GM06990 (cell line): ENCODE measurements around the gene FOXK1.

Experiments used
- DNase-seq: peaks from one replicate; pipeline ENCODE4 v3.0.0-alpha.2; 2011; ENCODE audit not compliant: insufficient read length; ENCODE audit errors: extremely low read depth
- H3K27me3 ChIP-seq: replicated peaks from 2 replicates; pipeline ENCODE4 v1.6.0; 2011; ENCODE audit warnings: low read length; ENCODE audit not compliant: control insufficient read depth, insufficient read depth
- H3K36me3 ChIP-seq: 2 replicates; pipeline ENCODE4 v1.5.1; 2011; ENCODE audit warnings: low read length; ENCODE audit not compliant: control insufficient read depth, insufficient read depth
- H3K4me3 ChIP-seq: replicated peaks from 2 replicates; pipeline ENCODE4 v1.5.1; 2011; ENCODE audit warnings: low read depth, mild to moderate bottlenecking, control low read depth, low read length
- TF ChIP-seq, protein P1 (sequence below): IDR thresholded peaks from 2 replicates; pipeline ENCODE4 v1.5.1; 2011; ENCODE audit warnings: low read length, control low read depth, mild to moderate bottlenecking, inconsistent platforms; ENCODE audit not compliant: insufficient read depth, poor library complexity, severe bottlenecking

FOXK1 gene

DNA sequence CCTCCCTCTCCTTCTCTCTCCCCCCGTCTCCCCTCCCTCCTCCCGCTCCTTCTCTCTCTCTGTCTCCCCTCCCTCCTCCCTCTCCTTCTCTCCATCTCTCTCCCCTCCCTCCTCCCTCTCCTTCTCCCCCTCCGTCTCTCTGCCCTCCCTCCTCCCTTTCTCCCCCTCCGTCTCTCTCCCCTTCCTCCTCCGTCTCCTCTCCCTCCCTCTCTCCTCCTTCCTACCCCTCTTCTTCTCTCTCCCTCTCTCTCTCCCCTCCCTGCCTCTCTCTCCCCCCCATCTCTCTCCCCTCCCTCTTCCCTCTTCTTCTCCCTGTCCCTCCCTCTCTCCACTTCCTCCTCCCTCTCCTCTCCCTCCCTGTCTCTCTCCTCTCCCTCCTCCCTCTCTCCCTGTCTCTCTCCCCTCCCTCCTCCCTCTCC lies 125.5 kb downstream of the FOXK1 start:
- DNase-seq = no peak
- Histone ChIP-seq H3K4me3 (no peak overlapping the region), H3K36me3 (no peaks in the 10 kb centered on the region), H3K27me3 (no peaks in the 10 kb centered on the region)
- TF ChIP-seq, protein P1, sequence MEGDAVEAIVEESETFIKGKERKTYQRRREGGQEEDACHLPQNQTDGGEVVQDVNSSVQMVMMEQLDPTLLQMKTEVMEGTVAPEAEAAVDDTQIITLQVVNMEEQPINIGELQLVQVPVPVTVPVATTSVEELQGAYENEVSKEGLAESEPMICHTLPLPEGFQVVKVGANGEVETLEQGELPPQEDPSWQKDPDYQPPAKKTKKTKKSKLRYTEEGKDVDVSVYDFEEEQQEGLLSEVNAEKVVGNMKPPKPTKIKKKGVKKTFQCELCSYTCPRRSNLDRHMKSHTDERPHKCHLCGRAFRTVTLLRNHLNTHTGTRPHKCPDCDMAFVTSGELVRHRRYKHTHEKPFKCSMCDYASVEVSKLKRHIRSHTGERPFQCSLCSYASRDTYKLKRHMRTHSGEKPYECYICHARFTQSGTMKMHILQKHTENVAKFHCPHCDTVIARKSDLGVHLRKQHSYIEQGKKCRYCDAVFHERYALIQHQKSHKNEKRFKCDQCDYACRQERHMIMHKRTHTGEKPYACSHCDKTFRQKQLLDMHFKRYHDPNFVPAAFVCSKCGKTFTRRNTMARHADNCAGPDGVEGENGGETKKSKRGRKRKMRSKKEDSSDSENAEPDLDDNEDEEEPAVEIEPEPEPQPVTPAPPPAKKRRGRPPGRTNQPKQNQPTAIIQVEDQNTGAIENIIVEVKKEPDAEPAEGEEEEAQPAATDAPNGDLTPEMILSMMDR = no peak

DNA sequence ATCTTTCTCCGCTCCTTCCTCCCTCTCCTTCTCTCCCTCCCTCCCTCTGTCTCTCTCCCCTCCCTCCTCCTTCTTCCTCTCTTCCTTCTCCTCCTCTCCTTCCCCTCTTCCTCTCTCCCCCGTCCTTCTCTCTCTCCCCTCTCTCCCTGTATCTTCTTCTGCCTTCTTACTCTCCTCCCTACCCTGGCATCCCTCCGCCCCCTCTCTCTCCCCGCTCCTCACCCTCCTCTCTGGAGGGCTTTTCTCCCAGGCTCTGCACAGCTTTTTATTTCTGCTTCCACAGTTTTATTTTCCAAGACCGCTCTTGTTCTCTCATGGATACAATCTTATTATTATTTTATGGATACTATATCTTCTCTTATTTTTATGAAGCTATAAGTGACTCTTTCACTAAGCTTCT lies 125.9 kb downstream of the FOXK1 start:
- no peak for DNase-seq
- H3K4me3 ChIP-seq = no peak overlapping the region
- H3K36me3 ChIP-seq = no peaks in the 10 kb centered on the region
- no peaks in the 10 kb centered on the region for H3K27me3 ChIP-seq
- TF ChIP-seq, protein P1 = no peak

DNA sequence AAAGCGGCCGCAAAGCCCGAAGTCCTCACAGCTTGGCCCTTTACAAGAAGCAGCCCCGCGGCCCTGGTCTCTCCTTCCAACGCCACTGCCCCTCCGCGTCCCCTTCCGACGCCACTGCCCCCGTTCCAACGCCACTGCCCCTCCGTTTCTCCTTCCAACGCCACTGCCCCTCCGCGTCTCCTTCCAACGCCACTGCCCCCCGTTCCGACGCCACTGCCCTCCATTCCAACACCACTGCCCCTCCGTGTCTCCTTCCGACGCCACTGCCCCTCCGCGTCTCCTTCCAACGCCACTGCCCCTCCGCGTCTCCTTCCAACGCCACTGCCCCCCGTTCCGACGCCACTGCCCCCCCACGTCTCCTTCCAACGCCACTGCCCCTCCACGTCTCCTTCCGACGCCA lies 126.5 kb downstream of the FOXK1 start:
- H3K36me3 ChIP-seq = no peaks in the 10 kb centered on the region
- no peak overlapping the region for H3K4me3 ChIP-seq
- no peak for DNase-seq
- H3K27me3 ChIP-seq = no peaks in the 10 kb centered on the region
- TF ChIP-seq, protein P1 = no peak

DNA sequence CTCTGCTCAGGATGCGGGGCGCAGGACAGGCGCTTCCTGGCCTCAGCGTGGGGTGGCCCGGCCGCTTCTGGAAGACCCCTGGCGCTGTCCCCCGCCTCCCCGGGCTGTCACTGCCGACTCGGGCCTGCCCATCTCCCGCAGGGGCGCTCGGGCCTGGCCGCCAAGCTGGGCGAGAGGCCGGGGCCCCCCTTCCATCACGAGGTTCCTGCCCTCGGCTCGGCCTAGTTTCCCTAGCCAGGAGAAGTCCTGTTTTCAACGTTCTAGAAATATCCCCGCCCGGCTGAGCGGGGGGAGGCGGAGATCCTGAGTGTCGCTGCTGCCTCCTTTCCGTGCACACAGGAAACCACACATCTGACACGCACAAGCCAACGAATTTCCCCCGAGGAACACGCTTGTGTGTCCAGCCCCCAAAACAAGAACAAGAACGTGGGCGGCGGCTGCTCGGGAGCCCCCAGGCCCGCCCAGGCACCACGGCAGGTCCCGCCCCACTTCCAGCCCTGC lies 127.0 kb downstream of the FOXK1 start:
- peak overlapping the region; percentile 13; the same call in 1 of the 2 replicates for H3K4me3 ChIP-seq
- DNase-seq = no peak
- no peaks in the 10 kb centered on the region for H3K36me3 ChIP-seq
- TF ChIP-seq, protein P1 = no peak
- no peaks in the 10 kb centered on the region for H3K27me3 ChIP-seq

DNA sequence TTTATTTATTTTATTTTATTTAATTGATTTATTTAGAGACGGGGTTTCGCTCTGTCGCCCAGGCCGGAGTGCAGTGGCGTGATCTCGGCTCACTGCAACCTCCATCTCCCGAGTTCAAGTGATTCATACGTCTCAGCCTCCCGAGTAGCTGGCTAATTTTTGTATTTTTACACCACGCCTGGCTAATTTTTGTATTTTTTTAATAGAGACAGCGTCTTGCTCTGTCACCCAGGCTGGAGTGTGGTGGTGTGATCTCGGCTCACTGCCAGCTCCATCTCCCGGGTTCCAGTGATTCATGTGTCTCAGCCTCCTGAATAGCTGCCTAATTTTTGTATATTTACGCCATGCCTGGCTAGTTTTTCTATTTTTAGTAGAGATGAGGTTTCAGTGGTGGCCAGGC lies 127.6 kb downstream of the FOXK1 start:
- Histone ChIP-seq H3K36me3 (no peaks in the 10 kb centered on the region), H3K27me3 (no peaks in the 10 kb centered on the region), H3K4me3 (no peak overlapping the region)
- no peak for DNase-seq
- TF ChIP-seq, protein P1 = no peak

DNA sequence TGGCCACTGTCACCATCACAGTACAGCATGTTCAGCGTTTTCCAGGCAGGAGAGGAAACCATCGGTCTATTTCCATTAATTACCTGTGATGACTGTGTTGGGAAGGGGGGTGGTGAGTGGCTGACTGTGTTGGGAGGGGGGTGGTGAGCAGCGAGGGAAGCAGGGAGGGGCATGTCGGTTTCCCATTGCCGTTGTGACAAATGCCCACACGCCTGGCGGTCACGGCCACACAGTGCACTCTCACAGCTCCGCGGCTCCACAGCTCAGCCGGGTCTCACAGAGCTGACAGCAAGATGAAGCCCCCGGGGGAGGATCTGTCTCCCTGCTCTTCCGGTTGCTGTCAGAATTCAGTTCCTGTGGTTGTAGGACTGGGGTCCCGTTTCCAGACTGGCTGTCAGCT lies 132.3 kb downstream of the FOXK1 start:
- no peak for DNase-seq
- H3K27me3 ChIP-seq = no peaks in the 10 kb centered on the region
- no peaks in the 10 kb centered on the region for H3K36me3 ChIP-seq
- no peak overlapping the region for H3K4me3 ChIP-seq
- TF ChIP-seq, protein P1 = no peak
